Endothelial cell of umbilical vein (primary cell): ENCODE measurements around the gene MIB1.

Experiments used
- CTCF ChIP-seq, 2 donors: IDR thresholded peaks; 1 replicate in 1 of 2; 2 replicates in 1 of 2; pipeline ENCODE4 v1.5.1; 2011; ENCODE audit warnings: low read length in 2 of 2, mild to moderate bottlenecking in 2 of 2, moderate library complexity in 2 of 2, control low read depth in 1 of 2, inconsistent platforms in 1 of 2, low read depth in 1 of 2; ENCODE audit not compliant: insufficient read depth in 1 of 2; ENCODE audit errors: extremely low read depth in 1 of 2
- EZH2 ChIP-seq: IDR thresholded peaks from 2 replicates; pipeline ENCODE4 v1.6.1; 2012; ENCODE audit warnings: borderline replicate concordance, low read depth, mild to moderate bottlenecking, moderate library complexity, low read length, inconsistent platforms; ENCODE audit not compliant: severe bottlenecking
- FOS ChIP-seq: IDR thresholded peaks from 2 replicates; pipeline ENCODE4 v1.6.1; 2011; ENCODE audit warnings: mild to moderate bottlenecking, low read length, moderate library complexity, borderline replicate concordance; ENCODE audit not compliant: insufficient read depth
- MAX ChIP-seq: IDR thresholded peaks from 2 replicates; pipeline ENCODE4 v1.6.1; 2011; ENCODE audit not compliant: insufficient read depth, insufficient read length
- POLR2A ChIP-seq: IDR thresholded peaks from 2 replicates; pipeline ENCODE4 v1.6.1; 2012; ENCODE audit warnings: low read depth, mild to moderate bottlenecking, control low read depth, low read length
- POLR2AphosphoS5 ChIP-seq: IDR thresholded peaks from 2 replicates; pipeline ENCODE4 v1.6.1; 2012; ENCODE audit warnings: low read depth, mild to moderate bottlenecking, control low read depth, low read length, moderate library complexity; ENCODE audit not compliant: insufficient read depth

- no peak for TF ChIP-seq EZH2
- TF ChIP-seq CTCF (IDR thresholded peaks at IDR 0.05; ENCODE audit: extremely low read depth in 1 of 2, insufficient read depth in 1 of 2, low read depth in 1 of 2, low read length in 2 of 2): no peak
- TF ChIP-seq POLR2AphosphoS5: no peak
- TF ChIP-seq POLR2A: no peak
- TF ChIP-seq MAX: no peak
- no peak for TF ChIP-seq FOS
Observed at GRCh38 chr18:21843341-21843740, 102.7 kb downstream of the MIB1 start.
